GM21825 (cell line): ENCODE data around the gene HOXC5.

Experiments used
- ATAC-seq: cut with Tn5 transposase; IDR thresholded peaks from one replicate; pipeline ENCODE4 v1.9.1; 2021; ENCODE audit warnings: mild to moderate bottlenecking, moderate library complexity; ENCODE audit not compliant: unreplicated experiment

HOXC5 gene

DNA sequence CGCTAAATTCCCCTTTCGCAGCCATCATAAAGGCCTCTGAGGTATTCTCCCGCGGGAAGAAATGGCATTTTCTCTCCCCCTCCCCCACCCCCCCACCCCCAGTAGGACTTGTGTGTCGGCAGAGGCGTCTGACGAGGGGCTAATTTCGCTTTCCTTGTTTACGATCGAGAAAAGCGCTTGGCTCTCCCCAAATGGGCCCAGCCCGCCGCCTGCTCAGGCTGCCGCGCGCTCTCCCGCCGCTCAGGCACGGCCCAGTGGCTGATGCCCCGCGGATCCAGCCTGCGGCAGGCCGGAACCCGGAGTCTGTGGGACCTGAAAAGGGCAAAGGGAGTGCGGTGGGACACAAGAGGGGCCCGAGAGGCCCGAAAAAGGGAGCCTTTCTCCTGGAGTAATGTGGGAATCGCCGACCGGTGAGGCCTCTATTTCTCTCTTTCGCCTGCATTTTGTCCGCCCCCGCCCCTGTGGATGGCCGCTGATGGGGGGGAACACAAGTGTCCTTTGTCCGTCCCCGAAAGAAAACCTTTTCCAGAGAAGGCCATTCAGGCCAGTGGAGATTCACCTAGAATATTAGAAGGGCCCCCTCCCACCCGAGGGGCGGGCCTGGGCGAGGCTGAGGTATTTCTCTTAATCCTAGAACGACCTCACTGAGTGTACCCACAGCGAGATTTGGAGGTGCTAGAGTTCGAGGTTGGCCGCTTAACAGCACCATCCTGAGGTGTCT is 13.6 kb upstream of the HOXC5 start:
- ATAC-seq, result no peak

DNA sequence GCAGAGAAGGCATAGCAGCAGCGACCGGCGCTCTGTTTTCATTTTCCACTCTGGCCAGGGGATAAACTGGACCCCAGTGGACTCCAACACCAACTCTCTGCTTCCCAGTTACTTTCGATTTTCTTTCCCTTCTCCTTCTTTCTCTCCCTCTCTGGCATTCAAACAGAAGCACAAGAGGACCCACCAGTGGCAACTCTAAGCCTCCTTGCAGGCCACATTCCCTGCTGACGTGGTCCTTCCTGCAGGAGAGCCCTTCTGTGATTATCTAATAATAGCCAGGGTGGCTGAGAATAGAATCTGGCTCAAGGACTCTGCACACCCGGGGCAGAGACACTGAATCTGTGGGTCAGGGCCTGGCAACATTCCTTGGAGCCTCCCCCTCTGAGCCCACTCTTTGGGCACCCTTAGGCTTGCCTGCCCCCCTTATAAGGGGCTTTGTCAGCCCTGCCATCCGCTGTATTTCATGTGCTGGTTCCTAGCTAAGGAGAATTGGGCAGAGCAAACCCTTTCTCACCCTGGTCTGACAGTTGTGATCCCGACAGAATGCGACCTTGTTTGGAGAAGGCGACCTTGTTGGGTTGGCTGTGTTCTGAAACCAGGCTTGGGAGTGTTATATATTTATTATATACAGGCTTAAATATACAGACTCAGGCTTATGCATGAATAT is 12.8 kb upstream of the HOXC5 start:
- ATAC-seq, result no peak

DNA sequence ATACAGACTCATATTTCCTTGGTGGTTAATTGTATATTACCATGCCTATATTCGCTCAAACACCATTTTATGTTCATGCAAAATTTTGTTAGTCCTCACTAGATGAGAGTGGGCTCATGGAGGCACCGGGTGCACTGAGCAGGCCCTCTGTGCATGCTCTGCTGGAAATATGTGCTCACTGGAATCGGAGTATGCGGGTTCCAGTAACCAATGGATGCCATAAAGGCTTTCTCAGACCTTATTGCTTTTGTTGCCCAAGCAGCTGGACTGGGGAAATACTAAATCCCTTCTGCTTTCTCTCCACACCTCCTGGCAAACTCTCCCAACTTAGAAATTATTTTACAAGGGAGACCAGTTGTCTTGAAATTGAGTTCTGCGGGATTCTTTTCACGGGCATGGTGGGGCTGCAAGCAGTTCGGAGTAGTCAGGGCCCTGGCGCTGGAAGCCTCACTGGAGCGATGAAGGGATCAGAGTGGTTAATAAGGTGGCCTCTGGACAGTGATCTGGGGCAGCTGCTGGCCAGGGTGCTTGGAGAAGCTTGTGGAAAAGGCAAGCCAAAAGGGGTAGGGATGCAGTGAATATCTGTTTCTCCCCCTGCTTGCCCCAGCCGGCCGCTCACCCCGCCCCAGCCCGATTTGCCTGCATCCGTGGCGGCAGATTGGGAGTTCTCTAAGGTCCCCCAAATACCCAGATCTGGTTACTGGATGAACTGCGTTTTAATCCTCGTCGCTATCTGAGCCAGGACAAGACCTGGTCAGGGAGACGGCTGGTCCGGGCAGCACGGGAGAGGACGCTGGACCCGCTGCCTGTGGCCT is 12.1 kb upstream of the HOXC5 start:
- no peak for ATAC-seq

DNA sequence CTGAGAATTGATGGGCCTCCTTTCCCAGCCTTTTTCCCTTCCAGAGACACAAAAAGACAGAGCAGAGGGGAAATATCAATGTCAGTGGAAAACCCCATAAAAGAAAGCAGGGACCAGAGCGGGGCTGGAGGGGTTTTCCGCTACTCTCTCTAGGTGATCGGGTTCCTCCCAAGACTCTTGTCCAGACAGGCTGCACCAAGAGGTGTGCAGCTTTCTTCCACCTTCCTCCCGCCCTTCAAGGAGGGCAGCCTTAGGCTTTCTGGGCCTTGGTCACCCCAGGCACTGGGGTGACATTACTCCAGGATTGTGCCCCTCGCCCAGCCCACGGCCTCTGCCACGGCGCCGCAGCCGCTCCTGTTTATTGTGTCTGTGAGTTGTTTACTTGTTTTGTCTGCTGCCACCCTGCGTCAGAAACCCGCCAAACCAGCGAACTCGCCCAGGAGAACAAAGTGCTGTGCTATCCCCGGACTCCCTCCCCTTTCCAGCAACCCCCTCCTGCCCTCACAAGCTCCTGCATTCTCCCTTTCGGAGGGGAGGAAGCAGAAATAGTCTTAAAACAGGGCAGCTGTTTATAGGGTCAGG is 11.3 kb upstream of the HOXC5 start:
- ATAC-seq, result no peak

DNA sequence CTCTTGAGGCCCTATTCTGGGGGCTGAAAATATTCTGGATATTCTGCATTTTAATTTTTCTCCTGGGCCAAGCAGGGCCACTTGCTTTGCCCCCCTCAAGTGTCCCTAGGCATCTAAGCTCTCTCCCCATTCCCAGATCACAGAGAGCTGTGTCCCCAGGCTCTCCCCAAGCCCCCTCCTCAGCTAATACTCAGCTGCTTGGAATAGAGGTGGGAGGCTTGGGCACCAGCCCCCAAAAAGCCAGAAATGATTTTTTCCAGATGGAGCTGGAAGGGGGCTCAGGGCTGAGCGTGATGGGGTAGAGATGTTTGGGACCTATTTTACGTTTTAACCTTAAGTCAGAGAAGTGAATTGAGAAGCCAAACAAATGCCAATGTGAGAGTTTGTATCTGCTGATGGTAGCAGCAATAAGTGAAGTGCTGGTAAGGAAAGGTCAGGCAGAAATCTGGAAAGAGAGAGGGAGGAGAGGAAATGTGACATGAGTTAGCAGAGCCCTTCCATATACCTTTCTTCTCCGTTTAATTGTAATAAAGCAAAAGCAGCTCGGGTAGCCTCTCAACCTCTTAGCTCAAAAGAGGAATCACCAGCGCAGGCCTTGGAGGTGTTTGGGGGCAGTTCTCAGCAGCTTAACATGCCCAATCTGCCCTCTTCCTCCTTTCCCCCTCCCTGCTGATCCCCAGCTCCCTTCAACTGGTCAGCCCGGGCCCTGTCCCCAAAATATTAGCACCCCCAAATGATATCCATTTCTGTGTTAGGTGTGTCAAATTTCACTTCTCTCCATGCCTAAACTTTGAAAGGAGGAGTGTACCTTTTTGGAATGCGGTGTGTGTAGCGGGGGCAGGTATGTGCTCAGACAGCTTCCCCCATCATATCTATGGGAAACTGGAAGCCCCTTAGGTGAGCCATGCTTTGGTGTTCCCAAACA is 9.6 kb upstream of the HOXC5 start:
- ATAC-seq, result no peak

DNA sequence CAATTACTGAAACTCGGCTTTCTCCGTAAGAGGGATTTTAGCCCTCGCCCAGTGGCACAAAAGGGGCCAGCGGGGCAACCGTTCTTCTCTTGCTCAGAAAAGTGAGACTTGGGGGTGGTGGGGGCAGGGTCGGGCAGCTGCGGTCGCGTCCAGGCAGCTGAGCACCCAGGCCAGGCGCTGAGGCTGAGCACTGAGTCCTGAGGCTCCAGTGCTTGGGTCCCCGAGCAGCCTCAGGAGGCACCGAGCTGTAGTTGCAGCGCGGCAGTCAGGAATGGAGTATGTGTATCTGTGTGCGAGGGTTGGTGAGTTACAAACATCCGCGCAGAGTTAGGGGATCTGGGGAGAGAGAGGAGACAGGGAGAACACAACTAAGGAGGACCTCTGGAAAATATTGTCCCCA is 8.7 kb upstream of the HOXC5 start:
- ATAC-seq, result no peak

DNA sequence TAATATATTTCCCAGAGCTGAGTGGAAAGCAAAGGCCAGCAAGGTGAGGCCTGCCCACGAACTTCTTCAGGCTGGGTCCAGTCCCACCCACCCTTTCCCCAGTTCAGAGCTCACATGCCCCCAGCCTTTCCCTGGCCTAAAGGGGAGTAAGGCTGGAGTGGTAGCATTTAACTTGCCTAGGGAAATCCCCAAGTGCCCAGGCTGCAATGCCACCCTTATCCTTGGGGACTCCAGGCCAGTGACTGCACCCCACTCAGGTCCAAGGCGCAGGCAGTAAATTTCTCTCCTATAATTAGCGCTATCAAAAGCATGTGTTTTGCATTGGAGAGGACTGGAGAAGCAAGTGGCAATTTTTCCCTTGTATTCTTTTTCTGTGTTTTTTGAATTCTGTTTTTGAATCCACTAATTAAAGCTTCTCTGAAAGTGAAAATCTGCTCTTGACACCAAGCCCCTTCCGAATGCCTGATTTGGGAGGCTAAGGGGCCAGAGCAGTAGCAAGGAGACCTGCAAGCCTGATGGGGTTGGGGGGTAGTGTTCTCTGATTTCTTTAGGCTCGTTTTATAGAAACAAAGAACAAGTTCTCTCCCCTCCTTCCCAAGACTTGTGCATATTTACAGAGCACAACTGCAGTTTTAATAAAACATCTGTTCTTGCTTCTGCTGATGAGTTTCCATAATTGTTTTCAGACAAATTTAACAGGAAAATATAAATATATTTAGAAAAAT is 8.1 kb upstream of the HOXC5 start:
- ATAC-seq, result no peak

DNA sequence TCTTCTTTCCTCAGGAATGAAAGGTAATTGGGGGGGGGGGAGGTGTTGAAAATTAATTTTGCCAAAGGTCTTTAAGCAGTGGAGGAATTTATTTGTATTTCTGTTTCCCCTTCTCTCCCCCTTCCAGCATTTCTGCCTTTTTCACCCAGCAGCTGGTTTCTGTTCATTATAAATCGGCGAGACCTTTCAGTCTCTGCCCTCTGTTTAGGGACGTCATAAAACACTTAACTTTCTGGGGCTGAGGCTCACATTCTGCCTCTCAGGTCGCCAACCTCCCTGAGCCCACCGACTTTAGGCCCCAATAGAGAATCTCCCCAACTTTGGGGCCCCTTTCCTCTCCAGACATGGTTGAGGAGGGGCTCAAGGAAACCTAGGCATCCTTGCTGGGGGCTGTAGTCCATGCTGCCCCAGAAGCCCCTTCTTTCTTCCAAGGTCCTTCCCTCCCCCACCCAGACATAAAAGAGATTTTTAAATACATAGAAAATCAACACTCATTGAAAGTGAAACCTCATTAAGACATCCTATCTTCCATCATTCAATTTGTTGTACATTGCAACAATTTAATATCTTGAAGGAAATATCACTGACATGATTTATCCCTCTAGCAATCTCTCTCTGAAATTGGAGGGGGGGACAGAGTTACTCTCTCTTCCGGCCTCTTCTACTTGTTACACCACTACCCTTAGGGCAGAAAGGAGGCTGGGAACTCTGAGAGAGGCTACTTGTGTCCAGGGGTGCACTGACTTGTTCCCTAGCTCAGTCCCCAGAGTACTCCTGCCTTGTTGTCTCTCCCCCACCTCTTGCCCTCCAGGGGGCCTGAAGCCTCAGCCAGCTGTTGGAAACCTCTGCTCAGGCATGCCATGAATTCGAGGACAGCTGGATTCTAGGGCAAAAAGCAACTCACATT is 7.1 kb upstream of the HOXC5 start:
- no peak for ATAC-seq

DNA sequence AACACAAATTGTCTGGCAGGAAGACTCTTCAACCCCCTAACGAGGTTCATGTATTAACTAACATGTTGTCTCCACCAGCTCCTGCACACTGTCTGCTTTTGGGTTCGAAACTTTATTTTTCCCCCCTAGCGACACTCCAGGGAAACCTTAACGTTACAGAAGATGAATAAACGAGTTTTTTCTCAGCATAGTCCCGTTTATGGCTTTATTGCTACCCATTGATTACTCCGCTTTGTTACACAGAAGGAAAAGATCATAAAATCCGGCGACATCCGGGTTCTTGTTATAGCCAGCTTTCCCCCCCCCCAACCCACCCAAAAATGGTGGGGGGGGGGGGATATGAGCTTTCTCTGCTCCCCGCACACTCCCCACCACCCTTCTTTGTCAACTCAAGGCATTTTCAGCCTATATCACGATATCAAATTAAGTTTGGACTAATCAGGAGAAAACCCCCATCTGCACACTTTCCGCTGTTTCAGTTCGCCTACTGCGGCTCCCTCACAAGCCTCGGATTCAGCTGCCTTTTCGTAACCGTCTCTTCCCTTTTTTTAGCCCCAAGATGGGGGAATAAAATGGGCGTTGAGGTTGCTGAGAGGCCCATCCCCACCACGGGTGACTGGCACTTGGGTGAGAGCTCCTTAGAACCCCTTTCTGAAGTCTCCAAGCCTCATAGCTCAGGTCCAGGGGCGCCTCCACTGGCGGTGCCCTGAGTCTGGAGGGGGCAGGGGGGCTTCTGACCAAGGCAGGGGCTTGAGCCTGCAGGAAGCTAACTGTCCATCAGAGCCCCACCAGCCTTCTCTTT is 6.0 kb upstream of the HOXC5 start:
- no peak for ATAC-seq

DNA sequence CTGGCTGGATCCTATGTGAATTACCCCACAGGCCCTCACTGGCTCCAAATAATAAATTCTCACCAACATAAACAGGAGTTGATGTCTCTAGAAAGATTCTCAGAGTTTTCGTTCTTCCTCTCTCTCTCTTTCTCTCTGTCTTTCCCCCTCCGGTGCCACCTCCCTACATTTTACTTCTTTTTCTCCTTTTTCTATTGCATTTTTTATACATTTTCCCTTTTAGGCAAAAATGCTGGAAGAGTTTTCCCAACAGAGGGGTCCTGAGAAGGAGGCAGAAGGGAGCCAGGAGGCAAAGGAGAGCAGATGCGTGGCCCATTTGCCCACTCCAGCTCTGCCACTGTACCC is 5.4 kb upstream of the HOXC5 start:
- no peak for ATAC-seq

DNA sequence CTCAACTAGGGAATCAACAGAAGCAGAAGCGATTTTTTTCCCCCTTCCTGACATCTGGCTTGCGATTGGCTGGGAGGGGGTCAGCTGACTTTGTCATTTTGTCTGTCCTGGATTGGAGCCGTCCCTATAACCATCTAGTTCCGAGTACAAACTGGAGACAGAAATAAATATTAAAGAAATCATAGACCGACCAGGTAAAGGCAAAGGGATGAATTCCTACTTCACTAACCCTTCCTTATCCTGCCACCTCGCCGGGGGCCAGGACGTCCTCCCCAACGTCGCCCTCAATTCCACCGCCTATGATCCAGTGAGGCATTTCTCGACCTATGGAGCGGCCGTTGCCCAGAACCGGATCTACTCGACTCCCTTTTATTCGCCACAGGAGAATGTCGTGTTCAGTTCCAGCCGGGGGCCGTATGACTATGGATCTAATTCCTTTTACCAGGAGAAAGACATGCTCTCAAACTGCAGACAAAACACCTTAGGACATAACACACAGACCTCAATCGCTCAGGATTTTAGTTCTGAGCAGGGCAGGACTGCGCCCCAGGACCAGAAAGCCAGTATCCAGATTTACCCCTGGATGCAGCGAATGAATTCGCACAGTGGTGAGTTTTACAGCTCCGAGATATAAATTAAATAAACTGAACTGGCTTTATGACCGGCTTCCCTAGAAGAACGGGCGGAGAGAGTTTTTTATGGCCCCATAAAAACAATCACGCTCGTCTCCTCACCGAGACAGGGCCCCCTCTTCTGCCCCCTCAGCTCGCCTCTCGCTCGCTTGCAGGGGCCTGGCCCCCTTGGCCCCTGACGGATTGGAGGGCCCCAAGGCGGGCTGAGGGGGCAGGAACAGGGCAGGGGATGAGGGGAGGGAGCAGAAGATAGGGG is 4.3 kb upstream of the HOXC5 start, which contains the start of gene HOXC6:
Gene HOXC6, plus strand, starts transcription at position 127 of the 888 bp plus-strand sequence. Its CDS starts 82 bp downstream, at position 209.
- no peak for ATAC-seq

DNA sequence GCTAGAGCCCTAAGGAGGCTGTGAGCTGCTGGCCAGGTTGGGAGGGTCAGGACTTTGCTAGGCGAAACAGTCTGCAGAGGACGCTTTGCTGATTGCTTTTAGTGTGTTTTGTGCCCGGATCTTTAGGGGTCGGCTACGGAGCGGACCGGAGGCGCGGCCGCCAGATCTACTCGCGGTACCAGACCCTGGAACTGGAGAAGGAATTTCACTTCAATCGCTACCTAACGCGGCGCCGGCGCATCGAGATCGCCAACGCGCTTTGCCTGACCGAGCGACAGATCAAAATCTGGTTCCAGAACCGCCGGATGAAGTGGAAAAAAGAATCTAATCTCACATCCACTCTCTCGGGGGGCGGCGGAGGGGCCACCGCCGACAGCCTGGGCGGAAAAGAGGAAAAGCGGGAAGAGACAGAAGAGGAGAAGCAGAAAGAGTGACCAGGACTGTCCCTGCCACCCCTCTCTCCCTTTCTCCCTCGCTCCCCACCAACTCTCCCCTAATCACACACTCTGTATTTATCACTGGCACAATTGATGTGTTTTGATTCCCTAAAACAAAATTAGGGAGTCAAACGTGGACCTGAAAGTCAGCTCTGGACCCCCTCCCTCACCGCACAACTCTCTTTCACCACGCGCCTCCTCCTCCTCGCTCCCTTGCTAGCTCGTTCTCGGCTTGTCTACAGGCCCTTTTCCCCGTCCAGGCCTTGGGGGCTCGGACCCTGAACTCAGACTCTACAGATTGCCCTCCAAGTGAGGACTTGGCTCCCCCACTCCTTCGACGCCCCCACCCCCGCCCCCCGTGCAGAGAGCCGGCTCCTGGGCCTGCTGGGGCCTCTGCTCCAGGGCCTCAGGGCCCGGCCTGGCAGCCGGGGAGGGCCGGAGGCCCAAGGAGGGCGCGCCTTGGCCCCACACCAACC is 3.1 kb upstream of the HOXC5 start:
- no peak for ATAC-seq

DNA sequence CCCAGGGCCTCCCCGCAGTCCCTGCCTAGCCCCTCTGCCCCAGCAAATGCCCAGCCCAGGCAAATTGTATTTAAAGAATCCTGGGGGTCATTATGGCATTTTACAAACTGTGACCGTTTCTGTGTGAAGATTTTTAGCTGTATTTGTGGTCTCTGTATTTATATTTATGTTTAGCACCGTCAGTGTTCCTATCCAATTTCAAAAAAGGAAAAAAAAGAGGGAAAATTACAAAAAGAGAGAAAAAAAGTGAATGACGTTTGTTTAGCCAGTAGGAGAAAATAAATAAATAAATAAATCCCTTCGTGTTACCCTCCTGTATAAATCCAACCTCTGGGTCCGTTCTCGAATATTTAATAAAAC is 2.4 kb upstream of the HOXC5 start:
- ATAC-seq, result no peak

DNA sequence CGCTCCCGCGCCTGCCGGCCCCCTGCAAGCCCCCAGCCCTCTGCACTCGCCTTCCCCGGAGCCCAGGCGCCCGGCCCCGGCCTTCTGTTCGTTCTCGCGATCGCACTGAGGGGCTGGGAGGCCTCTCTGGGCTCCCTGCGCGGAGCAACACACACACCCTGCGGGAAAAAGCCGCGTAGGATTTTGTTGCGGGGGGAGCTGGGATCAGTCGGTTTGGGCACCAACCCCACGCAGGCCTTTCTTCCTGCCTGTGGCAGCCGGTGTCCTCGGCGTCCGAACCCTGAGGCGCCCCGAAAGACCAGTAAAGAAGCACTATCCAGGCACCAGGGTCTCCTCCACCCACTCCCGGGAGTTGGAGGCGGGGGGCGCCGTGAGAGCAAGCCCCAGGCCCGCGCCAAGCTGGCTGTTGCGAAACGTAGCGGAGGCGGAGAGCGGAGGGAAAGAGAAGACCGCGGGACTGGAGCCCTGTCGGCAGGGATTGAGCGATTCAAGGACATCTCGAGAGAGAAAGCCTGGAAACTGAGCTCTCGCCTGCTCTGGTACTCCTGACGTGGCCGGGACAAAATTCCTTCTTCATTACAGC is 1.9 kb upstream of the HOXC5 start:
- ATAC-seq, result no peak

DNA sequence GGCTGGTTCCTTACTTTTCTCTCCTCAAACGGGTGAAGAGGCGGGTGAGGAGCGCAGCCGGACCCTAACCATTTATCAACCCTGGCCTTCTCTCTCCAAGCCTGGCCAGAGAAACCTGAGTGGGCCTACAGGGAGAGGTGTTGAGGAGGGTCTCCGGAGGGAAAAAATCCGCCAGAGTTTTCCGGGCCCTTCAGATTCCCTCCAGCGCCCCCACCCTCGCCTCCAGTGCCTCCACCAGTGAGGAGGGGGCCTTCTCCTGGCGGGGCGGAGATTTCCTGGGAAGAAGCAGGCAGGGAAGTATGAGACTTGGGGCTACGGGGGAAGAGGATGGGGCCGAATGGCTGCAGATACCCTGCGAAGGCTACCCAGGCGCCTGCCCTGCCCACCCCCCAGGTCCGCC is 1.4 kb upstream of the HOXC5 start:
- ATAC-seq, result no peak
